ENCODE data around the gene RPRM. TPM values are rescaled to one million over a fixed set of nuclear protein-coding genes. Genes with fewer than 3 reads are reported as not detected.

The RPRM gene
- total and polyA plus RNA-seq, 10 of the 15 experiments (the other 5 are each of a cell fraction or from before 2014, with no cell fraction given) = 0.06 to 0.37 (median 0.11) TPM; not detected in 7

GRCh38 chr2:153443106-153443505 is 35.5 kb downstream of the RPRM start:
- Histone ChIP-seq H3K4me3 (no peak overlapping the region), H3K27me3 (replicated peaks in 1 of 2; ENCODE audit: control insufficient read depth in 2 of 2, insufficient read depth in 2 of 2, low read length in 1 of 2) (no peaks in the 10 kb centered on the region), H3K4me1 (ENCODE audit: control insufficient read depth, insufficient read depth, low read length) (no peaks in the 10 kb centered on the region), H3K36me3 (ENCODE audit: control insufficient read depth in 2 of 2, insufficient read depth in 2 of 2, low read length in 1 of 2) (no peaks in the 10 kb centered on the region), H3K4me2 (ENCODE audit: control insufficient read depth, insufficient read depth) (no peak overlapping the region), H3K79me2 (ENCODE audit: control insufficient read depth, insufficient read depth, low read length) (no peaks in the 10 kb centered on the region), H2AFZ (ENCODE audit: control insufficient read depth, low read depth, low read length) (no peak overlapping the region), H3K27ac (ENCODE audit: control insufficient read depth, insufficient read depth) (no peak overlapping the region), H3K9me3 (replicated peaks; ENCODE audit: control insufficient read depth, insufficient read depth, low read length) (no peaks in the 10 kb centered on the region), H3K9ac (ENCODE audit: control insufficient read depth, insufficient read depth, low read length) (no peak overlapping the region), H4K20me1 (ENCODE audit: control insufficient read depth, insufficient read depth) (no peaks in the 10 kb centered on the region)
- no peak for DNase-seq (ENCODE audit: low read depth, low spot score)
- SMC1A ChIA-PET (ENCODE audit: uncharacterized antibody, unreplicated experiment) = no interaction called here
- POLR2A ChIA-PET = no interaction called here
- RAD21 ChIA-PET (ENCODE audit: unreplicated experiment) = no interaction called here
- no peak for ATAC-seq
- in situ Hi-C loops (cut with MboI) = no loop called here
- FAIRE-seq = no peak
- CTCF ChIA-PET = no interaction called here
- BruUV-seq (replicated peaks) = no TSS peak
- intact Hi-C loops (cut with micrococcal nuclease; ENCODE audit: unreplicated experiment) = no loop called here
- 8% methylated on average over 4 of the region's 4 CpGs for WGBS (ENCODE audit: insufficient coverage, insufficient replicate concordance, low lambda C conversion rate, missing lambda C conversion rate)
- TF ChIP-seq YY1 (IDR thresholded peaks at IDR 0.05; ENCODE audit: low read depth, low read length) (no peak), EZH2 (IDR thresholded peaks at IDR 0.05; ENCODE audit: borderline replicate concordance, control insufficient read depth, low read depth, low read length) (no peak), IKZF2 (IDR thresholded peaks at IDR 0.05) (no peak), ZNF622 (IDR thresholded peaks at IDR 0.05) (no peak), CBX3 (IDR thresholded peaks at IDR 0.05; ENCODE audit: borderline replicate concordance, low read depth) (no peak), WRNIP1 (IDR thresholded peaks at IDR 0.05; ENCODE audit: borderline replicate concordance, low read depth, low read length) (no peak), NFIC (IDR thresholded peaks at IDR 0.05; ENCODE audit: low read depth, low read length) (no peak), NFYB (IDR thresholded peaks at IDR 0.05; ENCODE audit: insufficient read depth, low read depth, low read length) (no peak), EED (IDR thresholded peaks at IDR 0.05; ENCODE audit: low read depth) (no peak), NR2C1 (IDR thresholded peaks at IDR 0.05) (no peak), PRDM15 (CRISPR knock-in tag; IDR thresholded peaks at IDR 0.05) (no peak), FOXM1 (IDR thresholded peaks at IDR 0.05; ENCODE audit: low read depth, low read length) (no peak), CREM (IDR thresholded peaks at IDR 0.05; ENCODE audit: low read depth) (no peak), SMAD1 (IDR thresholded peaks at IDR 0.05; ENCODE audit: low read depth, partially characterized antibody) (no peak), MAX (IDR thresholded peaks at IDR 0.05; ENCODE audit: low read depth, low read length) (no peak), ZBTB40 (IDR thresholded peaks at IDR 0.05; ENCODE audit: borderline replicate concordance) (no peak), RB1 (IDR thresholded peaks at IDR 0.05; ENCODE audit: borderline replicate concordance) (no peak), CREB1 (IDR thresholded peaks at IDR 0.05; ENCODE audit: low read depth) (no peak), EGR1 (IDR thresholded peaks at IDR 0.05; ENCODE audit: borderline replicate concordance in 1 of 2, low read depth in 2 of 2, low read length in 2 of 2) (no peak)
